Mesenchymal stem cell (in vitro differentiated cells and primary cell): ENCODE measurements around the gene PTPRN2.

Source experiments
- DNase-seq: peaks from one replicate; pipeline ENCODE4 v3.0.0-alpha.2; 2013
- H2AFZ ChIP-seq: one replicate; pipeline ENCODE4 v1.6.1; 2013; ENCODE audit warnings: low read depth, mild to moderate bottlenecking, control low read depth, inconsistent platforms, low read length, moderate library complexity
- H2AK5ac ChIP-seq: 2 replicates; pipeline ENCODE4 v1.6.1; 2013; ENCODE audit warnings: low read length, moderate library complexity, mild to moderate bottlenecking, inconsistent platforms; ENCODE audit not compliant: severe bottlenecking
- H2BK120ac ChIP-seq: one replicate; pipeline ENCODE4 v1.6.1; 2013; ENCODE audit warnings: low read depth, mild to moderate bottlenecking, inconsistent platforms, low read length, moderate library complexity
- H2BK12ac ChIP-seq, 2 experiments: one replicate each; pipeline ENCODE4 v1.6.1; 2013; ENCODE audit warnings: inconsistent platforms in 2 of 2, low read length in 2 of 2, mild to moderate bottlenecking in 2 of 2, moderate library complexity in 2 of 2, control low read depth in 1 of 2
- H2BK15ac ChIP-seq: one replicate; pipeline ENCODE4 v1.6.1; 2013; ENCODE audit warnings: mild to moderate bottlenecking, low read depth, inconsistent platforms; ENCODE audit not compliant: poor library complexity, severe bottlenecking
- H2BK5ac ChIP-seq: 2 replicates; pipeline ENCODE4 v1.6.1; 2013; ENCODE audit warnings: low read depth, mild to moderate bottlenecking, low read length, control low read depth, inconsistent platforms; ENCODE audit not compliant: poor library complexity, severe bottlenecking
- H3K14ac ChIP-seq, 2 experiments: one replicate each; pipeline ENCODE4 v1.6.1; 2013; ENCODE audit warnings: inconsistent platforms in 2 of 2, low read length in 2 of 2, control low read depth in 1 of 2, mild to moderate bottlenecking in 1 of 2, moderate library complexity in 1 of 2
- H3K18ac ChIP-seq, 2 experiments: one replicate each; pipeline ENCODE4 v1.6.1; 2013; ENCODE audit warnings: inconsistent platforms in 2 of 2, low read length in 2 of 2, control low read depth in 1 of 2, low read depth in 1 of 2, mild to moderate bottlenecking in 1 of 2
- H3K23ac ChIP-seq, 2 experiments: one replicate each; pipeline ENCODE4 v1.6.1; 2013; ENCODE audit warnings: inconsistent platforms in 2 of 2, low read length in 2 of 2, mild to moderate bottlenecking in 2 of 2, moderate library complexity in 2 of 2, control low read depth in 1 of 2
- H3K27ac ChIP-seq: 2 replicates; pipeline ENCODE4 v1.5.1; 2013; ENCODE audit warnings: mild to moderate bottlenecking, moderate library complexity, low read length, control low read depth, inconsistent platforms; ENCODE audit not compliant: poor library complexity, severe bottlenecking
- H3K27me3 ChIP-seq, 2 experiments: 2 replicates each; pipeline versions ENCODE4 v1.6.1 to v1.7.0; 2013; ENCODE audit warnings: low read length in 2 of 2, mild to moderate bottlenecking in 2 of 2, moderate library complexity in 2 of 2, control low read depth in 1 of 2, inconsistent platforms in 1 of 2; ENCODE audit not compliant: control insufficient read depth in 1 of 2, insufficient read depth in 1 of 2
- H3K36me3 ChIP-seq, 2 experiments: 2 replicates each; pipeline versions ENCODE4 v1.6.1 to v1.7.0; 2013; ENCODE audit warnings: low read length in 2 of 2, control low read depth in 1 of 2, inconsistent platforms in 1 of 2, low read depth in 1 of 2, mild to moderate bottlenecking in 1 of 2; ENCODE audit not compliant: insufficient read depth in 2 of 2, control insufficient read depth in 1 of 2
- H3K4ac ChIP-seq, 2 experiments: one replicate each; pipeline ENCODE4 v1.6.1; 2013; ENCODE audit warnings: inconsistent platforms in 2 of 2, low read length in 2 of 2, mild to moderate bottlenecking in 2 of 2, moderate library complexity in 2 of 2, control low read depth in 1 of 2, low read depth in 1 of 2
- H3K4me1 ChIP-seq: 2 replicates; pipeline ENCODE4 v1.6.1; 2013; ENCODE audit warnings: low read depth, low read length, control low read depth; ENCODE audit not compliant: control insufficient read depth, insufficient read depth
- H3K4me2 ChIP-seq: 2 replicates; pipeline ENCODE4 v1.6.1; 2013; ENCODE audit warnings: low read length, mild to moderate bottlenecking, inconsistent platforms; ENCODE audit not compliant: poor library complexity, severe bottlenecking
- H3K4me3 ChIP-seq, 2 experiments: 2 replicates each; pipeline versions ENCODE4 v1.5.1 to v1.7.0; 2013; ENCODE audit warnings: low read length in 2 of 2, mild to moderate bottlenecking in 2 of 2, control low read depth in 1 of 2, low read depth in 1 of 2; ENCODE audit not compliant: insufficient read depth in 1 of 2
- H3K79me1 ChIP-seq: replicated peaks from 2 replicates; pipeline ENCODE4 v1.6.1; 2013; ENCODE audit warnings: mild to moderate bottlenecking, control low read depth, low read length, inconsistent platforms; ENCODE audit not compliant: poor library complexity, severe bottlenecking
- H3K9ac ChIP-seq: 2 replicates; pipeline ENCODE4 v1.7.0; 2013; ENCODE audit warnings: mild to moderate bottlenecking, low read length, moderate library complexity
- H3K9me3 ChIP-seq: 2 replicates; pipeline ENCODE4 v1.7.0; 2013; ENCODE audit warnings: mild to moderate bottlenecking, low read length; ENCODE audit not compliant: control insufficient read depth
- H4K8ac ChIP-seq: one replicate; pipeline ENCODE4 v1.6.1; 2013; ENCODE audit warnings: inconsistent platforms, mild to moderate bottlenecking, low read length, moderate library complexity
- H4K91ac ChIP-seq: one replicate; pipeline ENCODE4 v1.6.1; 2013; ENCODE audit warnings: mild to moderate bottlenecking, low read length, inconsistent platforms
- WGBS: methylation state at CpG from one replicate; pipeline ENCODE4 v1.1.7; 2013; ENCODE audit warnings: mixed read lengths; 5-methylcytosine and 5-hydroxymethylcytosine counted together

PTPRN2 gene

GRCh38 chr7:158085741-158086695, 501.6 kb downstream of the PTPRN2 start:
- H3K9ac ChIP-seq, result no peak overlapping the region
- H3K18ac ChIP-seq, result no peak overlapping the region
- no peak overlapping the region for H3K4me2 ChIP-seq
- H4K91ac ChIP-seq, result peak overlapping the region; percentile 15
- H3K4me3 ChIP-seq, result no peak overlapping the region
- H2AK5ac ChIP-seq, result no peak overlapping the region
- H3K36me3 ChIP-seq, result no peaks in the 10 kb centered on the region
- H3K79me1 ChIP-seq, result no peaks in the 10 kb centered on the region
- H2AFZ ChIP-seq, result no peak overlapping the region
- no peak overlapping the region for H2BK15ac ChIP-seq
- H3K4me1 ChIP-seq, result peaks cover 2% of the 10 kb centered on the region
- no peak overlapping the region for H3K23ac ChIP-seq
- H3K4ac ChIP-seq, result no peak overlapping the region
- H3K9me3 ChIP-seq, result peaks cover 13% of the 10 kb centered on the region
- H2BK120ac ChIP-seq, result no peak overlapping the region
- DNase-seq, result no peak
- no peak overlapping the region for H2BK12ac ChIP-seq
- no peak overlapping the region for H2BK5ac ChIP-seq
- H3K27me3 ChIP-seq, result no peaks in the 10 kb centered on the region
- no peak overlapping the region for H3K14ac ChIP-seq
- H3K27ac ChIP-seq, result no peak overlapping the region
- 76% methylated on average over 30 of the region's 30 CpGs for WGBS
- H4K8ac ChIP-seq, result no peak overlapping the region

- H2BK12ac ChIP-seq, result no peak overlapping the region
- WGBS, result 89% methylated on average over 18 of the region's 18 CpGs
- no peaks in the 10 kb centered on the region for H3K27me3 ChIP-seq
Observed at GRCh38 chr7:158084555-158084954, 503.1 kb downstream of the PTPRN2 start.

GRCh38 chr7:158083526-158084310, 503.9 kb downstream of the PTPRN2 start:
- Histone ChIP-seq H3K4me3 (no peak overlapping the region), H3K23ac (no peak overlapping the region), H2AK5ac (no peak overlapping the region), H2AFZ (no peak overlapping the region), H3K4me2 (no peak overlapping the region), H4K8ac (no peak overlapping the region), H4K91ac (no peak overlapping the region), H3K4ac (no peak overlapping the region), H3K9me3 (peaks cover 18% of the 10 kb centered on the region), H3K36me3 (no peaks in the 10 kb centered on the region), H3K79me1 (no peaks in the 10 kb centered on the region), H3K9ac (no peak overlapping the region), H2BK12ac (no peak overlapping the region), H3K27me3 (no peaks in the 10 kb centered on the region), H3K4me1 (peaks cover 2% of the 10 kb centered on the region), H3K27ac (no peak overlapping the region), H2BK120ac (no peak overlapping the region), H3K14ac (no peak overlapping the region), H2BK15ac (no peak overlapping the region), H2BK5ac (no peak overlapping the region), H3K18ac (no peak overlapping the region)
- 82% methylated on average over 24 of the region's 28 CpGs for WGBS
- no peak for DNase-seq

More at GRCh38 chr7:158084555-158084954, 503.1 kb downstream of the PTPRN2 start:
- DNase-seq, result no peak
- Histone ChIP-seq H3K9me3 (peaks cover 18% of the 10 kb centered on the region), H2BK15ac (no peak overlapping the region), H3K4ac (no peak overlapping the region), H3K9ac (no peak overlapping the region), H3K18ac (no peak overlapping the region), H3K4me1 (peaks cover 2% of the 10 kb centered on the region), H2AFZ (no peak overlapping the region), H3K27ac (no peak overlapping the region), H4K91ac (peak overlapping the region; percentile 61), H3K23ac (no peak overlapping the region), H3K36me3 (no peaks in the 10 kb centered on the region), H3K14ac (no peak overlapping the region), H4K8ac (no peak overlapping the region), H3K4me2 (no peak overlapping the region), H2AK5ac (no peak overlapping the region), H2BK120ac (no peak overlapping the region), H3K79me1 (no peaks in the 10 kb centered on the region), H3K4me3 (peak overlapping the region in 1 of 2 experiments; percentile 28), H2BK5ac (no peak overlapping the region)

GRCh38 chr7:158082761-158083160, 504.9 kb downstream of the PTPRN2 start:
- WGBS, result 82% methylated on average over 8 of the region's 8 CpGs

More at GRCh38 chr7:158082761-158083160, 504.9 kb downstream of the PTPRN2 start:
- H2AK5ac ChIP-seq, result no peak overlapping the region
- no peak overlapping the region for H2AFZ ChIP-seq
- H3K23ac ChIP-seq, result no peak overlapping the region
- H3K9ac ChIP-seq, result no peak overlapping the region
- no peak overlapping the region for H2BK120ac ChIP-seq
- H4K91ac ChIP-seq, result no peak overlapping the region
- no peaks in the 10 kb centered on the region for H3K27me3 ChIP-seq
- H3K4ac ChIP-seq, result no peak overlapping the region
- no peaks in the 10 kb centered on the region for H3K36me3 ChIP-seq
- H2BK12ac ChIP-seq, result no peak overlapping the region
- H3K14ac ChIP-seq, result no peak overlapping the region
- no peak for DNase-seq
- no peak overlapping the region for H3K4me2 ChIP-seq
- H3K79me1 ChIP-seq, result no peaks in the 10 kb centered on the region
- no peak overlapping the region for H3K18ac ChIP-seq
- no peak overlapping the region for H2BK5ac ChIP-seq
- H2BK15ac ChIP-seq, result no peak overlapping the region
- H4K8ac ChIP-seq, result no peak overlapping the region
- no peak overlapping the region for H3K4me3 ChIP-seq
- H3K4me1 ChIP-seq, result peaks cover 2% of the 10 kb centered on the region
- H3K27ac ChIP-seq, result no peak overlapping the region
- H3K9me3 ChIP-seq, result peaks cover 18% of the 10 kb centered on the region
